ENCODE measurements around the gene GATA5. TPM values are rescaled to one million over a fixed set of nuclear protein-coding genes. Genes with fewer than 3 reads are reported as not detected.

GATA5 gene
- total and polyA plus RNA-seq, 10 of the 15 experiments (the other 5 are each of a cell fraction or from before 2014, with no cell fraction given): not detected

DNA sequence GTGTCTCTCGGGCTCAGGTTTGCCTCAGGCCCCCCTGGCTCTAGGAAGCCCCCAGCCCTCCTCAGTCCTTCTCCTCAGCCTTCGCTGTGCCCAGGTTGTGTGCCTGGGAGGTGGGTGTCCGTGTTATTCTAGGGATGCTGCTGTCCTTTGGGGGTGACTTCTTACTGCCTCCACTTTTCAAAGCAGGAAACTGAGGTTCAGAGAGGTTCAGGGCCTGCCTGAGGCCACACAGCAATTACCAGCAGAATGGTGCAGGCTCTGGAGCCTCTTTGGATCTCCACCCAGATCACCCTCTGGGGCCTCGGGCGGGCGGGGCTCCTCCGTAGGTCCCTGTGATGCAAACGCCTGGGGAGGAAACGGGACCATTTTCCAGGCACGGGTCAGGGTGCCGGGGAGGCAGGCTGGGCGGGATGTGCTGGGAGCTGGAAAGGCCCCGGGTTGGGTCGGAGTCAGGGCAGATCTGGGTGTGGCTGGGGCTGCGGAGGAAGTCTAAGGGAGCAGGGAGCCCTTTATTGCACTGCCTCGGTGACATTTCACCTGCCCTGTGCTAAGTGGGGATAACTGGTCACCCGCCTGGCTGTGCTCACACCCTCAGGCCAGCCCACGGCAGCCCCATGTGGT lies 23.2 kb downstream of the GATA5 start:
- RAD21 ChIA-PET (ENCODE audit: unreplicated experiment): no interaction called here

More for the DNA sequence above, 23.2 kb downstream of the GATA5 start:
- ChIA-PET SMC1A (ENCODE audit: uncharacterized antibody, unreplicated experiment) (no interaction called here), POLR2A (no interaction called here), CTCF (no interaction called here)
- in situ Hi-C loops (cut with MboI) (no loop called here), intact Hi-C loops (cut with micrococcal nuclease; ENCODE audit: unreplicated experiment) (no loop called here)
- no TSS peak for BruUV-seq (replicated peaks)
- 13% methylated on average over 13 of the region's 18 CpGs for WGBS (ENCODE audit: insufficient coverage, insufficient replicate concordance, low lambda C conversion rate, missing lambda C conversion rate)
- no peak overlapping the region for H3K4me2 ChIP-seq (ENCODE audit: control insufficient read depth, insufficient read depth)
- no peak for FAIRE-seq
- H3K36me3 ChIP-seq (ENCODE audit: control insufficient read depth in 2 of 2, insufficient read depth in 2 of 2, low read length in 1 of 2): no peaks in the 10 kb centered on the region
- TF ChIP-seq HDAC6 (IDR thresholded peaks at IDR 0.05; ENCODE audit: unreplicated experiment) (no peak), USF1 (IDR thresholded peaks at IDR 0.05; ENCODE audit: borderline replicate concordance, extremely low read length, insufficient read depth, low read depth, low read length) (no peak), GATAD2B (conservative IDR thresholded peaks at IDR 0.05; ENCODE audit: low read depth) (no peak), SPI1 (IDR thresholded peaks at IDR 0.05; ENCODE audit: borderline replicate concordance, insufficient read depth, low read depth, low read length) (no peak), NFIC (IDR thresholded peaks at IDR 0.05; ENCODE audit: low read depth, low read length) (no peak)
- TF ChIP-seq, protein P1, sequence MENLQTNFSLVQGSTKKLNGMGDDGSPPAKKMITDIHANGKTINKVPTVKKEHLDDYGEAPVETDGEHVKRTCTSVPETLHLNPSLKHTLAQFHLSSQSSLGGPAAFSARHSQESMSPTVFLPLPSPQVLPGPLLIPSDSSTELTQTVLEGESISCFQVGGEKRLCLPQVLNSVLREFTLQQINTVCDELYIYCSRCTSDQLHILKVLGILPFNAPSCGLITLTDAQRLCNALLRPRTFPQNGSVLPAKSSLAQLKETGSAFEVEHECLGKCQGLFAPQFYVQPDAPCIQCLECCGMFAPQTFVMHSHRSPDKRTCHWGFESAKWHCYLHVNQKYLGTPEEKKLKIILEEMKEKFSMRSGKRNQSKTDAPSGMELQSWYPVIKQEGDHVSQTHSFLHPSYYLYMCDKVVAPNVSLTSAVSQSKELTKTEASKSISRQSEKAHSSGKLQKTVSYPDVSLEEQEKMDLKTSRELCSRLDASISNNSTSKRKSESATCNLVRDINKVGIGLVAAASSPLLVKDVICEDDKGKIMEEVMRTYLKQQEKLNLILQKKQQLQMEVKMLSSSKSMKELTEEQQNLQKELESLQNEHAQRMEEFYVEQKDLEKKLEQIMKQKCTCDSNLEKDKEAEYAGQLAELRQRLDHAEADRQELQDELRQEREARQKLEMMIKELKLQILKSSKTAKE (IDR thresholded peaks at IDR 0.05; ENCODE audit: low read depth, poor library complexity, severe bottlenecking): no peak
- TF ChIP-seq, protein P2, sequence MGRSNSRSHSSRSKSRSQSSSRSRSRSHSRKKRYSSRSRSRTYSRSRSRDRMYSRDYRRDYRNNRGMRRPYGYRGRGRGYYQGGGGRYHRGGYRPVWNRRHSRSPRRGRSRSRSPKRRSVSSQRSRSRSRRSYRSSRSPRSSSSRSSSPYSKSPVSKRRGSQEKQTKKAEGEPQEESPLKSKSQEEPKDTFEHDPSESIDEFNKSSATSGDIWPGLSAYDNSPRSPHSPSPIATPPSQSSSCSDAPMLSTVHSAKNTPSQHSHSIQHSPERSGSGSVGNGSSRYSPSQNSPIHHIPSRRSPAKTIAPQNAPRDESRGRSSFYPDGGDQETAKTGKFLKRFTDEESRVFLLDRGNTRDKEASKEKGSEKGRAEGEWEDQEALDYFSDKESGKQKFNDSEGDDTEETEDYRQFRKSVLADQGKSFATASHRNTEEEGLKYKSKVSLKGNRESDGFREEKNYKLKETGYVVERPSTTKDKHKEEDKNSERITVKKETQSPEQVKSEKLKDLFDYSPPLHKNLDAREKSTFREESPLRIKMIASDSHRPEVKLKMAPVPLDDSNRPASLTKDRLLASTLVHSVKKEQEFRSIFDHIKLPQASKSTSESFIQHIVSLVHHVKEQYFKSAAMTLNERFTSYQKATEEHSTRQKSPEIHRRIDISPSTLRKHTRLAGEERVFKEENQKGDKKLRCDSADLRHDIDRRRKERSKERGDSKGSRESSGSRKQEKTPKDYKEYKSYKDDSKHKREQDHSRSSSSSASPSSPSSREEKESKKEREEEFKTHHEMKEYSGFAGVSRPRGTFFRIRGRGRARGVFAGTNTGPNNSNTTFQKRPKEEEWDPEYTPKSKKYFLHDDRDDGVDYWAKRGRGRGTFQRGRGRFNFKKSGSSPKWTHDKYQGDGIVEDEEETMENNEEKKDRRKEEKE (IDR thresholded peaks at IDR 0.05): no peak
- TF ChIP-seq, protein P3, sequence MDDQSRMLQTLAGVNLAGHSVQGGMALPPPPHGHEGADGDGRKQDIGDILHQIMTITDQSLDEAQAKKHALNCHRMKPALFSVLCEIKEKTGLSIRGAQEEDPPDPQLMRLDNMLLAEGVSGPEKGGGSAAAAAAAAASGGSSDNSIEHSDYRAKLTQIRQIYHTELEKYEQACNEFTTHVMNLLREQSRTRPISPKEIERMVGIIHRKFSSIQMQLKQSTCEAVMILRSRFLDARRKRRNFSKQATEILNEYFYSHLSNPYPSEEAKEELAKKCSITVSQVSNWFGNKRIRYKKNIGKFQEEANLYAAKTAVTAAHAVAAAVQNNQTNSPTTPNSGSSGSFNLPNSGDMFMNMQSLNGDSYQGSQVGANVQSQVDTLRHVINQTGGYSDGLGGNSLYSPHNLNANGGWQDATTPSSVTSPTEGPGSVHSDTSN (IDR thresholded peaks at IDR 0.05; ENCODE audit: insufficient replicate concordance, low read depth, low read length): no peak
- no peaks in the 10 kb centered on the region for H3K9me3 ChIP-seq (replicated peaks; ENCODE audit: control insufficient read depth, insufficient read depth, low read length)
- no peaks in the 10 kb centered on the region for H4K20me1 ChIP-seq (ENCODE audit: control insufficient read depth, insufficient read depth)
- no peak overlapping the region for H3K27ac ChIP-seq (ENCODE audit: control insufficient read depth, insufficient read depth)
- no peaks in the 10 kb centered on the region for H3K4me1 ChIP-seq (ENCODE audit: control insufficient read depth, insufficient read depth, low read length)
- no peaks in the 10 kb centered on the region for H3K79me2 ChIP-seq (ENCODE audit: control insufficient read depth, insufficient read depth, low read length)
- no peak; the same call in 2 of the 3 replicates for ATAC-seq
- H3K9ac ChIP-seq (ENCODE audit: control insufficient read depth, insufficient read depth, low read length): no peak overlapping the region
- H3K27me3 ChIP-seq (replicated peaks in 1 of 2; ENCODE audit: control insufficient read depth in 2 of 2, insufficient read depth in 2 of 2, low read length in 1 of 2): peaks cover 0 to 5% of the 10 kb centered on the region in 2 experiments; a peak in 3 of 4 replicates
- H3K4me3 ChIP-seq: no peak overlapping the region
- DNase-seq (ENCODE audit: low read depth, low spot score): no peak
- H2AFZ ChIP-seq (ENCODE audit: control insufficient read depth, low read depth, low read length): no peak overlapping the region
